AG10803 (cell line): ENCODE data around the gene TAL2.

Source experiments
- DNase-seq: peaks from one replicate; pipeline ENCODE4 v3.0.0; 2010; ENCODE audit warnings: low read depth
- H3K4me3 ChIP-seq: 2 replicates; pipeline ENCODE4 v1.5.1; 2011; ENCODE audit warnings: mild to moderate bottlenecking, low read length, control low read depth
- CTCF ChIP-seq: conservative IDR thresholded peaks from 2 replicates; pipeline ENCODE4 v1.5.1; 2011; ENCODE audit warnings: mild to moderate bottlenecking, low read length, control low read depth, inconsistent platforms

TAL2 gene

GRCh38 chr9:105639936-105640335 lies 22.3 kb upstream of the TAL2 start:
- DNase-seq = no peak
- TF ChIP-seq CTCF = no peak
- no peak overlapping the region for H3K4me3 ChIP-seq

- TF ChIP-seq CTCF = no peak
- H3K4me3 ChIP-seq = no peak overlapping the region
- no peak for DNase-seq
These were observed 18.5 kb upstream of the TAL2 start for GRCh38 chr9:105643795-105644194.

- DNase-seq = no peak
- no peak for TF ChIP-seq CTCF
- no peak overlapping the region for H3K4me3 ChIP-seq
These were observed 15.2 kb upstream of the TAL2 start for GRCh38 chr9:105646879-105647594.

GRCh38 chr9:105647595-105648349 lies 14.5 kb upstream of the TAL2 start:
- no peak overlapping the region for H3K4me3 ChIP-seq
- DNase-seq = no peak
- no peak for TF ChIP-seq CTCF

GRCh38 chr9:105651806-105652205 lies 10.5 kb upstream of the TAL2 start:
- TF ChIP-seq CTCF = no peak
- no peak for DNase-seq

GRCh38 chr9:105656131-105656921 lies 5.9 kb upstream of the TAL2 start:
- DNase-seq = no peak
- H3K4me3 ChIP-seq = peak overlapping the region; percentile 50
- TF ChIP-seq CTCF = no peak

More at GRCh38 chr9:105651806-105652205, 10.5 kb upstream of the TAL2 start:
- H3K4me3 ChIP-seq = no peak overlapping the region
